VCaP (cell line): ENCODE data around the gene TPRX2.
A peak's percentile ranks its signal among the peaks of the same experiment; 100 is the strongest.
"Not testable (repeated sequence)": the region's sequence is repeated elsewhere in the genome, so short reads cannot be mapped to it uniquely, and the experiment has no call there.

Experiments used
- H3K27ac ChIP-seq: fragments of 450-650 bp; 2 replicates; pipeline ENCODE4 v1.5.1; 2017
- CTCF ChIP-seq: fragments of 450-650 bp; conservative IDR thresholded peaks from 2 replicates; pipeline ENCODE4 v1.5.1; 2017; ENCODE audit warnings: mild to moderate bottlenecking, moderate library complexity

Gene TPRX2

GRCh38 chr19:47858646-47859285 lies at the start of gene TPRX2:
TSS of gene TPRX2 (plus strand) at chr19:47859235. CDS start at chr19:47859247, 12 bp downstream.
- not testable (repeated sequence) for H3K27ac ChIP-seq

GRCh38 chr19:47813304-47813994 lies 45.6 kb upstream of the TPRX2 start:
- TF ChIP-seq CTCF: peak; percentile 83
- no peak overlapping the region for H3K27ac ChIP-seq

GRCh38 chr19:47813995-47814328 lies 45.1 kb upstream of the TPRX2 start:
- H3K27ac ChIP-seq: no peak overlapping the region
- peak; percentile 56 for TF ChIP-seq CTCF

- not testable (repeated sequence) for H3K27ac ChIP-seq
Observed at GRCh38 chr19:47816270-47816669, 42.8 kb upstream of the TPRX2 start.

- H3K27ac ChIP-seq: not testable (repeated sequence)
Observed at GRCh38 chr19:47818221-47818620, 40.8 kb upstream of the TPRX2 start.

- TF ChIP-seq CTCF: no peak
- no peak overlapping the region for H3K27ac ChIP-seq
Observed at GRCh38 chr19:47819858-47820257, 39.2 kb upstream of the TPRX2 start.

- no peak overlapping the region for H3K27ac ChIP-seq
- no peak for TF ChIP-seq CTCF
Observed at GRCh38 chr19:47820410-47820809, 38.6 kb upstream of the TPRX2 start.

- no peak within 1 kb of the TSS for H3K27ac ChIP-seq
- TF ChIP-seq CTCF: no peak
Observed at GRCh38 chr19:47821460-47822020, 37.5 kb upstream of the TPRX2 start, which contains the start of gene CRX. TSS of gene CRX (plus strand) at chr19:47821937. CDS start at chr19:47834444, 12,507 bp downstream.

- no peak overlapping the region for H3K27ac ChIP-seq
- no peak for TF ChIP-seq CTCF
Observed at GRCh38 chr19:47824396-47824795, 34.6 kb upstream of the TPRX2 start.
